HL-60 (cell line): Measurements from ENCODE around the gene NPAS1.

Experiments used
- DNase-seq, 2 experiments: peaks; one replicate each; pipeline ENCODE4 v3.0.0-alpha.2; 2010 to 2020; ENCODE audit warnings: low read depth in 1 of 2, low spot score in 1 of 2
- H3K27ac ChIP-seq: fragments of 250-450 bp; sonication (Bioruptor Pico); replicated peaks from 2 replicates; pipeline ENCODE4 v1.5.1; 2020; ENCODE audit warnings: mild to moderate bottlenecking, moderate library complexity
- H3K27me3 ChIP-seq: fragments of 250-450 bp; sonication (Bioruptor Pico); 2 replicates; pipeline ENCODE4 v1.5.1; 2021; ENCODE audit warnings: mild to moderate bottlenecking, moderate library complexity; ENCODE audit not compliant: insufficient read depth, poor library complexity, severe bottlenecking
- H3K4me3 ChIP-seq: replicated peaks from 2 replicates; pipeline ENCODE4 v1.5.1; 2011; ENCODE audit warnings: mild to moderate bottlenecking, control low read depth, low read length; ENCODE audit not compliant: insufficient read depth
- GABPA ChIP-seq: IDR thresholded peaks from 2 replicates; pipeline ENCODE4 v1.6.1; 2012; ENCODE audit warnings: low read depth
- POLR2AphosphoS5 ChIP-seq: IDR thresholded peaks from 2 replicates; pipeline ENCODE4 v1.6.1; 2012; ENCODE audit warnings: low read depth
- SPI1 ChIP-seq: IDR thresholded peaks from 2 replicates; pipeline ENCODE4 v1.6.1; 2012; ENCODE audit warnings: low read depth, mild to moderate bottlenecking, borderline replicate concordance
- TF ChIP-seq, protein P1 (sequence below): IDR thresholded peaks from one replicate; pipeline ENCODE4 v1.5.1; 2011; ENCODE audit warnings: low read length, control low read depth, inconsistent platforms; ENCODE audit not compliant: insufficient read depth
- TF ChIP-seq, protein P2 (sequence below): IDR thresholded peaks from 2 replicates; pipeline ENCODE4 v1.6.1; 2012; ENCODE audit warnings: low read depth; ENCODE audit not compliant: insufficient replicate concordance

The NPAS1 gene

GRCh38 chr19:47063874-47064273 lies 44.2 kb downstream of the NPAS1 start:
- TF ChIP-seq SPI1 (no peak), GABPA (no peak), POLR2AphosphoS5 (no peak)
- TF ChIP-seq, protein P1, sequence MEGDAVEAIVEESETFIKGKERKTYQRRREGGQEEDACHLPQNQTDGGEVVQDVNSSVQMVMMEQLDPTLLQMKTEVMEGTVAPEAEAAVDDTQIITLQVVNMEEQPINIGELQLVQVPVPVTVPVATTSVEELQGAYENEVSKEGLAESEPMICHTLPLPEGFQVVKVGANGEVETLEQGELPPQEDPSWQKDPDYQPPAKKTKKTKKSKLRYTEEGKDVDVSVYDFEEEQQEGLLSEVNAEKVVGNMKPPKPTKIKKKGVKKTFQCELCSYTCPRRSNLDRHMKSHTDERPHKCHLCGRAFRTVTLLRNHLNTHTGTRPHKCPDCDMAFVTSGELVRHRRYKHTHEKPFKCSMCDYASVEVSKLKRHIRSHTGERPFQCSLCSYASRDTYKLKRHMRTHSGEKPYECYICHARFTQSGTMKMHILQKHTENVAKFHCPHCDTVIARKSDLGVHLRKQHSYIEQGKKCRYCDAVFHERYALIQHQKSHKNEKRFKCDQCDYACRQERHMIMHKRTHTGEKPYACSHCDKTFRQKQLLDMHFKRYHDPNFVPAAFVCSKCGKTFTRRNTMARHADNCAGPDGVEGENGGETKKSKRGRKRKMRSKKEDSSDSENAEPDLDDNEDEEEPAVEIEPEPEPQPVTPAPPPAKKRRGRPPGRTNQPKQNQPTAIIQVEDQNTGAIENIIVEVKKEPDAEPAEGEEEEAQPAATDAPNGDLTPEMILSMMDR = no peak
- TF ChIP-seq, protein P2, sequence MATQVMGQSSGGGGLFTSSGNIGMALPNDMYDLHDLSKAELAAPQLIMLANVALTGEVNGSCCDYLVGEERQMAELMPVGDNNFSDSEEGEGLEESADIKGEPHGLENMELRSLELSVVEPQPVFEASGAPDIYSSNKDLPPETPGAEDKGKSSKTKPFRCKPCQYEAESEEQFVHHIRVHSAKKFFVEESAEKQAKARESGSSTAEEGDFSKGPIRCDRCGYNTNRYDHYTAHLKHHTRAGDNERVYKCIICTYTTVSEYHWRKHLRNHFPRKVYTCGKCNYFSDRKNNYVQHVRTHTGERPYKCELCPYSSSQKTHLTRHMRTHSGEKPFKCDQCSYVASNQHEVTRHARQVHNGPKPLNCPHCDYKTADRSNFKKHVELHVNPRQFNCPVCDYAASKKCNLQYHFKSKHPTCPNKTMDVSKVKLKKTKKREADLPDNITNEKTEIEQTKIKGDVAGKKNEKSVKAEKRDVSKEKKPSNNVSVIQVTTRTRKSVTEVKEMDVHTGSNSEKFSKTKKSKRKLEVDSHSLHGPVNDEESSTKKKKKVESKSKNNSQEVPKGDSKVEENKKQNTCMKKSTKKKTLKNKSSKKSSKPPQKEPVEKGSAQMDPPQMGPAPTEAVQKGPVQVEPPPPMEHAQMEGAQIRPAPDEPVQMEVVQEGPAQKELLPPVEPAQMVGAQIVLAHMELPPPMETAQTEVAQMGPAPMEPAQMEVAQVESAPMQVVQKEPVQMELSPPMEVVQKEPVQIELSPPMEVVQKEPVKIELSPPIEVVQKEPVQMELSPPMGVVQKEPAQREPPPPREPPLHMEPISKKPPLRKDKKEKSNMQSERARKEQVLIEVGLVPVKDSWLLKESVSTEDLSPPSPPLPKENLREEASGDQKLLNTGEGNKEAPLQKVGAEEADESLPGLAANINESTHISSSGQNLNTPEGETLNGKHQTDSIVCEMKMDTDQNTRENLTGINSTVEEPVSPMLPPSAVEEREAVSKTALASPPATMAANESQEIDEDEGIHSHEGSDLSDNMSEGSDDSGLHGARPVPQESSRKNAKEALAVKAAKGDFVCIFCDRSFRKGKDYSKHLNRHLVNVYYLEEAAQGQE = no peak
- Histone ChIP-seq H3K27me3 (no peaks in the 10 kb centered on the region), H3K4me3 (no peak overlapping the region), H3K27ac (no peak overlapping the region)
- no peak for DNase-seq

- no peak for TF ChIP-seq POLR2AphosphoS5
- TF ChIP-seq, protein P1 = no peak
- TF ChIP-seq GABPA = no peak
- TF ChIP-seq, protein P2 = no peak
- no peak for DNase-seq
- H3K27ac ChIP-seq = no peak overlapping the region
Observed at GRCh38 chr19:47065242-47065641, 45.6 kb downstream of the NPAS1 start.

DNA sequence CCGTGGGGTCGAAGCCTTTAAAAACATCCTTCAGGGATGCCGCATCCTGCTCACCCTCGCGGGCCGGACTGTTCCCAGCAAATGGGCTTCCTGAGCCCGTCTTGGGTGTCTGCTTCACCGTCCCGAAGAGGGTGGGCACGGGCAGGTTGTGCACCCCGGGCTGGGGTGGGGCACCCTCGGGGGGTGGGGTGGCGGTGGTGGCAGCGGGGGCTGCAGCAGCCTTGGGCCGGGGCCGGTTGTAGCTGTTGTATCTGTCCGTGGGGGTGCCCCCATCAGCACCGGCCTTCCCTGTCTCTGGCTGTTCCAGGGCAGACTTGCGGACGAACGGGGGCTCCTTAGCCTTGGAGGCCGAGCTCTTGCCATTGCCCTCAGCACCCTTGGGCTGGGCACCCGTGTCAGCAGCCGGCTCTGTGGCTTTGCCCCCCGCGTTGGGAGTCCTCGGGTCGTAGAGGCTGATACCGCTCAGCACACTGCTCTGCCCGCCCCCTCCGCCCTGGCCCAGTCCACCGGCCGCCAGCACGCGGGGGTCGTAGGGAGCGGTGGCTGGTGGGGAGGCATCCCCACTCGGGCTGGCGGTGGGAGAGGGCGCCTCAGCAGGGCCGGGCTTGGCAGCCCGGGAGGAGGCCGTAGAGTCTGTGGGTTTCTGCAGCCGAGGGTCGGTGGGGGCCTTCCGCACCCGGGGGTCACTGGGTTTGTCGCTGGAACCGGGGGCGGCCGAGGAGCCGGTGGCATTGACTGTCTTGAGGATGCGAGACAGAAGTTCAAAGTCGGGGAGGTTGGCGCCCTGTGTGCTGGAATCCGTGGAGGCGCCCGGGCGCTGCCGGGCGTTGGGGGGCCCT lies 47.0 kb downstream of the NPAS1 start:
- TF ChIP-seq, protein P1 = no peak
- TF ChIP-seq, protein P2 = no peak
- TF ChIP-seq SPI1 = no peak
- TF ChIP-seq POLR2AphosphoS5 = no peak
- DNase-seq = no peak
- Histone ChIP-seq H3K4me3 (no peak overlapping the region), H3K27me3 (no peaks in the 10 kb centered on the region), H3K27ac (no peak overlapping the region)

More at GRCh38 chr19:47065242-47065641, 45.6 kb downstream of the NPAS1 start:
- Histone ChIP-seq H3K4me3 (no peak overlapping the region), H3K27me3 (no peaks in the 10 kb centered on the region)
